ENCODE results near the gene ZNF335. TPM values are rescaled to one million over a fixed set of nuclear protein-coding genes. Genes with fewer than 3 reads are reported as not detected.

The ZNF335 gene
- total and polyA plus RNA-seq, 2 of the 13 experiments (the other 11 are each of a cell fraction or from before 2014, with no cell fraction given), result 9.7 to 13.7 TPM

- TF ChIP-seq GMEB1 (CRISPR knock-in tag; IDR thresholded peaks at IDR 0.05; ENCODE audit: borderline replicate concordance), result no peak
- no peak for TF ChIP-seq ZNF607 (CRISPR knock-in tag; IDR thresholded peaks at IDR 0.05; ENCODE audit: borderline replicate concordance)
- TF ChIP-seq HES4 (CRISPR knock-in tag; IDR thresholded peaks at IDR 0.05; ENCODE audit: borderline replicate concordance), result no peak
- TF ChIP-seq UBTF (CRISPR knock-in tag; IDR thresholded peaks at IDR 0.05), result peak; percentile 62
- TF ChIP-seq ZKSCAN5 (CRISPR knock-in tag; IDR thresholded peaks at IDR 0.05), result no peak
- peak; percentile 72 for TF ChIP-seq ZNF407 (CRISPR knock-in tag; IDR thresholded peaks at IDR 0.05; ENCODE audit: not compliant biosample characterization)
- no peak for TF ChIP-seq REXO4 (CRISPR knock-in tag; IDR thresholded peaks at IDR 0.05; ENCODE audit: borderline replicate concordance)
- TF ChIP-seq ZNF646 (CRISPR knock-in tag; IDR thresholded peaks at IDR 0.05), result no peak
- TF ChIP-seq FOXK2 (IDR thresholded peaks at IDR 0.05), result no peak
Observed at GRCh38 chr20:45987108-45987780, 15.2 kb upstream of the ZNF335 start (continued).

All from HepG2 (cell line).